EH (cell line): ENCODE measurements around the gene TPCN2.
A peak's percentile ranks its signal among the peaks of the same experiment; 100 is the strongest.
"Not testable (repeated sequence)": the region's sequence is repeated elsewhere in the genome, so short reads cannot be mapped to it uniquely, and the experiment has no call there.

Experiments used
- DNase-seq: peaks from one replicate; pipeline ENCODE4 v3.0.0-alpha.2; 2015; ENCODE audit warnings: low read depth

TPCN2 gene

DNA sequence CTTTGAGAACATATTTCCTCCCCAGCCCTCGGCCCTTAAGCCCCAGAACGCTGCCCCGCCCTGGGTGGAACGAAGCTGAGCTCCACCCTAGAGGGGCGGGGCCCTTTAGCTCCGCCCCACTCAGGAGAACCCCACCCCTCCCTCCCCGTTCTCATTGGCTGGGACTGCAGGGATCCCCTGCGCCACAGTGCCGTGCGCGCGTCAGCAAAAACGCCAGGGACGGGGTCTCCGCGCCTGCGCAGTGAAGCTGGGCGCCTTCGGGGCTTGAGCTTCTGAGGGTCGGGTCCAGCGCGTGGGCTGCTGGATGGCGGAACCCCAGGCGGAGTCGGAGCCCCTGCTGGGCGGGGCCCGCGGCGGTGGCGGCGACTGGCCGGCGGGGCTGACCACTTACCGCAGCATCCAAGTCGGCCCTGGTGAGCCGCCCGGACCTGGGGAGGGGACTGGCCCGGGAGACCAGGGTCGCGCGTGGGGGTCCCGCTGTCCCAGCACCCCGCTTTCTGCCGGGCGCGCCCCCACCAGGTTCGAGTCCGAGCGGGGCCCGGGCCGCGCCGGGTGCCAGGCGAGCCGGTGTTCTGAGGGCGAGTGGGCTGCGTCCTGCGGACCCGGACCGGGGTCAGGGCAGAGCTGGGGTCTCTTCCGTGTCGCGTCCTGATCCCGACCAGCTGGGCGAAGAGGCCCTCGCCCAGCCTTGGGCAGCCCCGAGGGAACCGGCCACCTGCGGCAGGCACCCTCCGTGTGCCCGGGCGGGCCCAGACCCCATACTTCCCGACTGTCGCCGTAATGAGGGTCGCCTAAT is at the start of gene TPCN2:
TSS of gene TPCN2 (plus strand) at position 239 of the 796 bp plus-strand sequence. CDS start at position 305, 66 bp downstream.
- peak; percentile 95 for DNase-seq

GRCh38 chr11:68999093-68999747 is 49.5 kb upstream of the TPCN2 start:
- DNase-seq: no peak

DNA sequence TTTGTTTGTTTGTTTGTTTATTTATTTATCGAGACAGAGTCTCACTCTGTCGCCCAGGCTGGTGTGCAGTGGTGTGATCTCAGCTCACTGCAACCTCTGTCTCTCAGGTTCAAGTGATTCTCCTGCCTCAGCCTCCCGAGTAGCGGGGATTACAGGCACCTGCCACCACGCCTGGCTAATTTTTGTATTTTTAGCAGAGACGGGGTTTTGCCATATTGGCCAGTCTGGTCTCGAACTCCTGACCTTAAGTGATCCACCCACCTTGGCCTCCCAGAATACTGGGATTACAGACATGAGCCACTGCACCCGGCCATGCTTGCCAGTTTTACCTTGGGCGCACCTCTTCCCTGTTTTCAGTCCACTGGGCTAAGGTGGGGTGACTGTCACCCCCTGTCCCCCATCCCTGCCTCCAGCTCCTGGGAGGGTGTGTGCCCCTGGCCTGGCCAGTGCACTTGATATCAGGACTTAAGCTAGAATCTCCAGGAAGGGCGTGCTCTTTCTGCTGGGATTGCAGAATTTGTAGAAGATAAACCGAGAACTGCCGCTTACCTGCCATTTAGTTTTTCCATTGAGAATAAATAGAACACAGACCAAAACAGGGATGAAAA is 48.9 kb upstream of the TPCN2 start:
- not testable (repeated sequence) for DNase-seq

- DNase-seq: no peak
Measured at GRCh38 chr11:69000391-69000790, 48.3 kb upstream of the TPCN2 start.

DNA sequence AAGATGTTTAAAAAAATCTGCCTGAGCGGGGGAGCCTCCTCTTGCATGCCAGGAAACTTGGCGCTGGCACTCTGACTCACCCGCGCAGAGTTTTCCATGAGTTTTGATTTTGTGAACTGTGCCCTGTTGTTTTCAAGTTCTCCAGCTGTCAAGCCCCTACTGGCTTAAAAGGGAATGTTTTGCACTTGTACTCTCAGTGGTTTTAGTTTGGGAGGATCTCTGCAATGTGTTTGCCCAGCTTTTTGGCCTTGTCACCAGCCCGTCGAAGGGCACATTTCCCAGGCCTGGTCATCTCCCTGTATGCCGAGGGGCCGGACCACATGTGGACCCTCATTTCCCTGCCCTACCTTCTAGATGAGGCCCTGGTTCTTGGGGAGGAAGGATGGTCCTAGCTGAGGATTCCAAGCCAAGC is 47.9 kb upstream of the TPCN2 start:
- DNase-seq: peak; percentile 87

DNA sequence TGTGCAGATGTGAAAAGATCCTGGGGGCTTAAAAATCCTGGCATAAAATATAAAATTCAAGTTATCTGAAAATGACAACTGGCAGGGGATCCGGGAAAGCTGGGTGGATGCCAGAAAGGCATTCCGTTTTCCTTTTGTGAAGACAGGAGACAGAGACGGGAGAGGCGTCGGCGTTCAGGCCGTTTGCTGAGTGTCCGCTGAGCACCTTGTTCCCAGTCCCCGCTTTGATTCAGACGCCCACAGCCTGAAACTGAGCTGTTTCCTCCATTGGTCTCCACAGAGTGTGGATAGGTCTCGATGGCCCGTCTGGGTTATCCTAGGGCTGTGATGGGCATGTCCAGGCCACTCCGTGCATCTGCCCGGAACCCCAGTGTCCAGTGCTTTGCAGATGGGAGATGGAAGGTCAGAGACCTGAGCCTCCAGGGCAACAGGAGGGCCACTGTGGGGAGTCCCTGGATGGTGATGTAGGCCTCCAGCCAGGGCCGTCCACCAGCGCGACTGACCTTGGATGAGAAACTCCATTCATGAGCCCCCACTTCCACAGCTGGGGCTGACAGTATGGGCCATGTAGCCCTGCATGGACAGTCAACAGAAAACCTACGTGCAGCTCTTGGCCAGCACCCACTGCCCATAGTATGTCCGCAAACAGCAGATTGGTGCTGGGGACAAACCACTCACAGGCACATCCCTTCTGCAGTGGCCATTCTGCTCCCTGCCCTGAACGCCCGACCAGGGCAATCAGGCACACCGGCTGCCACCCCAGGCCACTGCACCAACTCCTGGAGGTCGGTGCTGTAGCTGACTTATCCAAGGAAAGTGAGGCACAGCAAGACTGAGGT is 47.3 kb upstream of the TPCN2 start:
- DNase-seq: no peak

DNA sequence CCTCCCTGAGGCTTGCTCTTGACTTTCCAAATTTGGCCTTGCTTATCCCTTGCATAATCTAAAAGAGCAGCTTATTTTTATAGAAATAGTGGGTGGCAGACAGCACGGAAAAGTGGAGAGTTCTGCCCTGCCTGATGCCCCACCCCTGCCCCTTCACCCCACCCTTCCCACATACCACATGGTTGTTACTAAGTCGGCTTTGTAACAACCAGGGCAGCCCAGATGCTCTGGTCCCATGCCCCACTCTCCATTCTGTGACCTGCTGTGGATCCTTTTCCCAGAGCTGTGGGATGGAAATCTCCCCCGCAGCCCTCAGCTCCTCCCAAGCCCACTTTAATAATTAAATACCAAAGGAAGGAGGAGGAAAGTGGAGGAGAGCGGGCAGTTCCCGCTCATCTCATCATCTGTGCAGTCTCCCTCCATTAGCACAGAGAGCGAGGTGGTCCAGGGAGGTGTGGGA is 46.6 kb upstream of the TPCN2 start:
- peak; percentile 47 for DNase-seq

GRCh38 chr11:69002570-69003231 is 46.0 kb upstream of the TPCN2 start:
- DNase-seq: no peak

GRCh38 chr11:69003301-69003865 is 45.3 kb upstream of the TPCN2 start:
- DNase-seq: no peak

DNA sequence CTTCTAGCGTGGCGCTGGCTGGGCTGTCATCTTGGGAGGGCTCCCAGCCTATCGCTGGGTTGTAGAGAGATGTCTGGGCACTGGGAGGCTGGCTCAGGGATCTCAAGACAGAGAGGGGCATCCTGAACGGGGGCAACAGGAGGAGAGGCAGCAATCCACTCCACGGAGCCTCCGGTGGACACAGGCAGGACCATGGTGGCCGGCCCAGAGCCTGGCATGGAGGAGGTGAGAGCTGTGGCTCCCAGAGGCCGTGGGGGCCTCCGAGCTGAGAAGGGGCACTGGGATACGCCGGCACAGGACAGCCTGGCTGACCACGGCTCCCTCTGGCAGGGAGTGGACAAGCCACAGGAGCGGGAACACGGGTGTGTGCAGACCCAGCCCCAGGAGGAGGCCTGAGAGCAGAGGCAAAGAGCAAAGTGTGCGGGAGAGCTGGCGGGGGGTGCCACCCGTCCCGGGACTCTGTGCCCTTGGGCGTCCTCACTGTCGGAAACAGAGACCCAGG is 44.8 kb upstream of the TPCN2 start:
- DNase-seq: no peak

DNA sequence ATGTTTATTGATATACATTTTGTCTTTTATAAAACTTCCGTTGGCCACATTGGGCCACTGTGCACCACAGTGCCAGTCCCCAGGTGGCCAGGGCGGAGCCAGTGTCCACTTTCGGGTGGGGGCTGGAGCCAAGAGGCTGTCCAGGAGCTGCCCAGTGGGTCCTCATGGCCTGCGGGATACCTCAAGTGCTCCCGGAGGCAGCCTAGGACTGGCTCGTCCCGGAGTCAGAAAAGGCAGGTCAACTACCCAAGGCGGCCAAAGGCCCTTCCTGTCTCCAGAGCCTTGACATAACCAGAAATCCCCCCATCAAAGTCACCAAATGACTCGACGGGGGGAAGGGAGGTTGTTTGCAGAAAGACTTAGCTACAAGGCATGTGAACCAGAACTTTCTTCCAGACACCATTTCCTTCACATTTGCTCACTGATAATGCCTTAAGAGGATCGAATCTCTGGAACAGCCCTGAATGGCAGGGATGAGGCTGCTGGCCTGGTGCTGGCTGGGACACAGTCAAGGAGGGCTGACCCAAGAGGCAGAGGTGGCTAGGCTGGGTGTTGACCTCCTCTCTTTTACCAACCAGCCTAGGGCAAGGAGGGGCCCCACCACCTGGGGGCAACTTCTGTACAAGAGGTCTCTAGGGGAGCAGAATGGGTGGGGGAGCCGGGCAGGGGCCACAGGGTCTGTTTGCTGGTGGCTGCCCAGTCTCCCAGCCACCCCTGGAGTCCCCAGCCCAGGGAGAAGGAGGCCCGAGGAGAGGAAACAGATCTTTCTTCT is 44.1 kb upstream of the TPCN2 start:
- no peak for DNase-seq

GRCh38 chr11:69005183-69005630 is 43.5 kb upstream of the TPCN2 start:
- DNase-seq: no peak

DNA sequence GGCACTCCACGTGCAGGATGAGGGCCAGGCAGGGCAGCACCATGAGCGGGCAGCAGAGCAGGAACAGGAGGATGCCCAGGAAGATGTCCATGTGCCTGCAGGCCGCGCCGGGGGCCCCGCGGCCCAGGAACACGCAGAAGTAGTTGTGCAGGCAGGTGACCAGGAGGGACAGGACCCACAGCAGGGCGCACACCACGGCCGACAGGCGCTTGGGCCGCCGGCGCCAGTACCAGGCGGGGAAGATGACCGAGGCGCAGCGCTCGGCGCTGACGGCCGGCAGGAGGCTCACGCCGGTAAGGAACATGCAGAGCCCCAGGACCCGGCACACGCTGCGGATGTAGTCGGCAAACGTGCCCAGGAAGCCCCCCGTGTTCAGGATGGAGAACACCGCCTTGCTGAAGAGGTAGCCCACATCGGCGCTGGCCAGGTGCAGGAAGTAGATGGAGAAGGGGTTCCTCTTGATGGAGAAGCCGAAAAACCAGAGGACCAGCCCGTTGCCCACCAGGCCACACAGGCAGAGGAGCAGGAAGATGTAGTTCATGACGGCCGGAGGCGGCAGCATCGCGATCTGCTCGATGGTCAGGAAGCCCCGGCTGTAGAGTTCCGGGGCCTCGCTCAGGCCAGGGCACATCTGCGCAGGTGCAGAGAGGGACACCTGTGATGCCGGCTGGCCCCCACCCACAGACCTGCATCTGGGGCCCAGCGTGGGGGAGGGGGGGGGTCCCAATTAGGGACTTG is 42.9 kb upstream of the TPCN2 start:
- DNase-seq: no peak

- no peak for DNase-seq
Measured at GRCh38 chr11:69006816-69007215, 41.9 kb upstream of the TPCN2 start.

DNA sequence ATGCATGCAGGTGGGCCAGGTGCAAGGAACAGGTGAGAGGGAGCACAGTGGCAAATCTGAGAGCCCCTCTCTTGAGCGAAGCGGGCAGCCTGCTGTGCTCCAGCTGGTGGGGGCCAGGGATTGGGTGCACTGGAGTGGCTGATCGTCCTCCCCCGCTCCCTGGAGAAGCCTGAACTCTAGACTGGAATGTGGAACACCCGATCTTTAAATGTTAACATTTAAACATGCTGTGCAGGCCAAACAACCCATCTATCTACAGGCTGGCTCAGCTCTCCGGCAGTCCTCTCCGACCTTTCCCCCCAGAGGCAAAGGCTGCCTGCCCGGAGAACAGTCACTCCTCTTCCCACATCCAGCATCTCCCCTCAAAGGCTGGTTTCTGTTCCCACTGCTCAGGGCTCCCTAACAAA is 40.8 kb upstream of the TPCN2 start:
- peak; percentile 60 for DNase-seq

- DNase-seq: peak; percentile 98
Measured at GRCh38 chr11:69008737-69009440, 39.8 kb upstream of the TPCN2 start.

- peak; percentile 13 for DNase-seq
Measured at GRCh38 chr11:69009441-69010211, 39.1 kb upstream of the TPCN2 start.

DNA sequence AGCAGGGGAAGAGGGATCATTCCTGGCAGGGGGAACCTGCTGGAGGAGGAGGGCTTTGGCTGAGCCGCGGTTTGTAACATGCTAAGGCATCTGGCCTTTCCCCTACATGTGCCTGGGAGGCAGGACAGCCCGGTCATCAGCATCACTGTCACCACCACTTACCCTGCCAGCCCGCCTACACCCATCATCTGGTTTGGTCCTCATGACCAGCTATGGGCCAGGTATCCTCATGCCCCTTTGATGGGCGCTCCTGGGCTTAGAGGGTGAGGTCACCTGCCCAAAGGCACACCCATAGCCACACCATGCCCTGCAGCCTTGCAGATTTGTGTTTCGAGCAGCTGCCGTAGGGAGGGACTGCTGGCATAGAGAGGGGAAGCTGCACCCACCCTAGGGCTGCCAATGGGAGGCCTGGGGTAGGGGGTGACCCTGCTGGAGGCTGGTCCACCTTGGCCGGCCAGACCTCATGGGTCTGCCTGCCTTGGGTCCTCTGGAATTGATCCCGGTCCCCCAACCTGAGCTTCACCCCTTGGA is 38.3 kb upstream of the TPCN2 start:
- DNase-seq: peak; percentile 54
